DOHH2 (cell line): ENCODE measurements around the gene SERPINE3.

Source experiments
- H3F3A ChIP-seq: fragments of 200-600 bp; sonication (generic), shearing (Covaris generic); 2 replicates; pipeline ENCODE4 v1.6.0; 2016; ENCODE audit warnings: antibody characterized with exemption, mild to moderate bottlenecking; ENCODE audit not compliant: control insufficient read depth, insufficient read depth
- H3K27ac ChIP-seq: fragments of 200-600 bp; sonication (generic); 2 replicates; pipeline ENCODE4 v1.5.1; 2014; ENCODE audit warnings: low read depth, mild to moderate bottlenecking, low read length, moderate library complexity
- H3K27me3 ChIP-seq: fragments of 200-600 bp; sonication (generic); 2 replicates; pipeline ENCODE4 v1.6.1; 2014; ENCODE audit warnings: mild to moderate bottlenecking, low read length, mixed read lengths; ENCODE audit not compliant: control insufficient read depth
- H3K36me3 ChIP-seq: fragments of 200-600 bp; sonication (generic); 2 replicates; pipeline ENCODE4 v1.6.1; 2014; ENCODE audit warnings: mild to moderate bottlenecking, low read length, moderate library complexity, mixed read lengths; ENCODE audit not compliant: control insufficient read depth
- H3K4me1 ChIP-seq: fragments of 200-600 bp; sonication (generic); 2 replicates; pipeline ENCODE4 v1.6.1; 2014; ENCODE audit warnings: mild to moderate bottlenecking, low read length, mixed read lengths; ENCODE audit not compliant: control insufficient read depth
- H3K4me2 ChIP-seq: fragments of 200-600 bp; sonication (generic); 2 replicates; pipeline ENCODE4 v1.6.0; 2014; ENCODE audit warnings: mild to moderate bottlenecking, low read length, moderate library complexity
- H3K4me3 ChIP-seq: fragments of 200-600 bp; sonication (generic); 2 replicates; pipeline ENCODE4 v1.5.1; 2014; ENCODE audit warnings: mild to moderate bottlenecking, low read length, mixed read lengths
- H3K79me2 ChIP-seq: fragments of 200-600 bp; sonication (generic); 2 replicates; pipeline ENCODE4 v1.6.1; 2014; ENCODE audit warnings: mild to moderate bottlenecking, low read length, mixed read lengths; ENCODE audit not compliant: control insufficient read depth
- H3K9me2 ChIP-seq: fragments of 200-600 bp; sonication (generic); replicated peaks from 2 replicates; pipeline ENCODE4 v1.6.1; 2014; ENCODE audit warnings: mild to moderate bottlenecking, low read length, mixed read lengths; ENCODE audit not compliant: control insufficient read depth
- H3K9me3 ChIP-seq: fragments of 200-600 bp; sonication (generic); 2 replicates; pipeline ENCODE4 v1.6.1; 2014; ENCODE audit warnings: antibody characterized with exemption, low read length, mixed read lengths; ENCODE audit not compliant: control insufficient read depth, insufficient read depth
- H4K20me1 ChIP-seq: fragments of 200-600 bp; sonication (generic); 2 replicates; pipeline ENCODE4 v1.6.0; 2014; ENCODE audit warnings: low read depth, mild to moderate bottlenecking, antibody characterized with exemption, low read length, moderate library complexity; ENCODE audit not compliant: control insufficient read depth, insufficient read depth
- EZH2phosphoT487 ChIP-seq: fragments of 200-600 bp; sonication (generic); IDR thresholded peaks from 2 replicates; pipeline ENCODE4 v1.6.1; 2017; ENCODE audit warnings: borderline replicate concordance, mild to moderate bottlenecking, antibody characterized with exemption, low read length, moderate library complexity, mixed read lengths
- TF ChIP-seq, protein P1 (sequence below): fragments of 200-600 bp; sonication (generic); IDR thresholded peaks from one replicate; pipeline ENCODE4 v1.5.1; 2014; ENCODE audit warnings: antibody characterized with exemption, mild to moderate bottlenecking, low read depth, low read length; ENCODE audit not compliant: poor library complexity, severe bottlenecking

SERPINE3 gene

GRCh38 chr13:51370116-51370515 lies 30.6 kb downstream of the SERPINE3 start:
- peaks cover 70% of the 10 kb centered on the region for H3K36me3 ChIP-seq
- H3K27me3 ChIP-seq: no peaks in the 10 kb centered on the region
- no peaks in the 10 kb centered on the region for H4K20me1 ChIP-seq
- no peaks in the 10 kb centered on the region for H3K79me2 ChIP-seq
- TF ChIP-seq, protein P1, sequence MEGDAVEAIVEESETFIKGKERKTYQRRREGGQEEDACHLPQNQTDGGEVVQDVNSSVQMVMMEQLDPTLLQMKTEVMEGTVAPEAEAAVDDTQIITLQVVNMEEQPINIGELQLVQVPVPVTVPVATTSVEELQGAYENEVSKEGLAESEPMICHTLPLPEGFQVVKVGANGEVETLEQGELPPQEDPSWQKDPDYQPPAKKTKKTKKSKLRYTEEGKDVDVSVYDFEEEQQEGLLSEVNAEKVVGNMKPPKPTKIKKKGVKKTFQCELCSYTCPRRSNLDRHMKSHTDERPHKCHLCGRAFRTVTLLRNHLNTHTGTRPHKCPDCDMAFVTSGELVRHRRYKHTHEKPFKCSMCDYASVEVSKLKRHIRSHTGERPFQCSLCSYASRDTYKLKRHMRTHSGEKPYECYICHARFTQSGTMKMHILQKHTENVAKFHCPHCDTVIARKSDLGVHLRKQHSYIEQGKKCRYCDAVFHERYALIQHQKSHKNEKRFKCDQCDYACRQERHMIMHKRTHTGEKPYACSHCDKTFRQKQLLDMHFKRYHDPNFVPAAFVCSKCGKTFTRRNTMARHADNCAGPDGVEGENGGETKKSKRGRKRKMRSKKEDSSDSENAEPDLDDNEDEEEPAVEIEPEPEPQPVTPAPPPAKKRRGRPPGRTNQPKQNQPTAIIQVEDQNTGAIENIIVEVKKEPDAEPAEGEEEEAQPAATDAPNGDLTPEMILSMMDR: no peak
- no peak for TF ChIP-seq EZH2phosphoT487
- H3K9me3 ChIP-seq: no peaks in the 10 kb centered on the region
- H3F3A ChIP-seq: no peaks in the 10 kb centered on the region
- no peaks in the 10 kb centered on the region for H3K9me2 ChIP-seq
- no peaks in the 10 kb centered on the region for H3K4me1 ChIP-seq
- H3K4me3 ChIP-seq: no peak overlapping the region
- H3K4me2 ChIP-seq: no peak overlapping the region
- no peak overlapping the region for H3K27ac ChIP-seq

- TF ChIP-seq, protein P1: no peak
- TF ChIP-seq EZH2phosphoT487: no peak
- H3K27me3 ChIP-seq: no peaks in the 10 kb centered on the region
- H3K4me3 ChIP-seq: no peak overlapping the region
- H3K9me2 ChIP-seq: no peaks in the 10 kb centered on the region
- H3K4me1 ChIP-seq: no peaks in the 10 kb centered on the region
- H4K20me1 ChIP-seq: no peaks in the 10 kb centered on the region
- no peaks in the 10 kb centered on the region for H3F3A ChIP-seq
- no peak overlapping the region for H3K27ac ChIP-seq
- H3K79me2 ChIP-seq: no peaks in the 10 kb centered on the region
- H3K36me3 ChIP-seq: peaks cover 73% of the 10 kb centered on the region
- H3K9me3 ChIP-seq: no peaks in the 10 kb centered on the region
- no peak overlapping the region for H3K4me2 ChIP-seq
Measured at GRCh38 chr13:51370811-51371210, 31.3 kb downstream of the SERPINE3 start.

- Histone ChIP-seq H3K4me3 (no peak overlapping the region), H3K9me3 (no peaks in the 10 kb centered on the region), H3K9me2 (no peaks in the 10 kb centered on the region), H3K36me3 (peaks cover 68% of the 10 kb centered on the region), H3F3A (no peaks in the 10 kb centered on the region), H3K4me2 (no peak overlapping the region), H3K27me3 (no peaks in the 10 kb centered on the region), H4K20me1 (no peaks in the 10 kb centered on the region), H3K79me2 (no peaks in the 10 kb centered on the region), H3K4me1 (no peaks in the 10 kb centered on the region), H3K27ac (no peak overlapping the region)
- TF ChIP-seq, protein P1: no peak
- no peak for TF ChIP-seq EZH2phosphoT487
Measured at GRCh38 chr13:51371768-51372399, 32.4 kb downstream of the SERPINE3 start.
